Activated CD4-positive, CD25-positive, alpha-beta regulatory T cell treated with anti-CD3 and anti-CD28 coated beads, Interleukin-2, amount 50 U/mL, for 16 hours (primary cell): ENCODE measurements around the gene WRAP53.

Experiments
- DNase-seq: peaks from one replicate; pipeline ENCODE4 v3.0.0-alpha.2; 2020; ENCODE audit warnings: low read depth, low spot score

Gene WRAP53

GRCh38 chr17:7707858-7708750 is 19.8 kb downstream of the WRAP53 start:
- no peak for DNase-seq

GRCh38 chr17:7709031-7709430 is 20.8 kb downstream of the WRAP53 start:
- no peak for DNase-seq

- no peak for DNase-seq
Measured at GRCh38 chr17:7710301-7710700, 22.0 kb downstream of the WRAP53 start.

GRCh38 chr17:7711051-7711755 is 22.9 kb downstream of the WRAP53 start:
- DNase-seq: no peak

GRCh38 chr17:7712111-7712771 is 24.0 kb downstream of the WRAP53 start:
- no peak for DNase-seq

GRCh38 chr17:7713782-7714181 is 25.5 kb downstream of the WRAP53 start:
- DNase-seq: no peak

- DNase-seq: no peak
Measured at GRCh38 chr17:7714721-7715594, 26.7 kb downstream of the WRAP53 start.

GRCh38 chr17:7715936-7716886 is 27.9 kb downstream of the WRAP53 start:
- DNase-seq: no peak

GRCh38 chr17:7716901-7717755 is 28.9 kb downstream of the WRAP53 start, which contains the start of gene DNAH2:
Gene DNAH2 (plus strand): TSS chr17:7717744. CDS start chr17:7719735, 1,991 bp downstream.
- DNase-seq: no peak

- no peak for DNase-seq
Measured at GRCh38 chr17:7717756-7718350, 29.6 kb downstream of the WRAP53 start.

GRCh38 chr17:7719661-7720060 is 31.4 kb downstream of the WRAP53 start:
- DNase-seq: no peak

GRCh38 chr17:7720125-7720524 is 31.8 kb downstream of the WRAP53 start:
- DNase-seq: no peak

- no peak for DNase-seq
Measured at GRCh38 chr17:7721612-7722011, 33.3 kb downstream of the WRAP53 start.

- no peak for DNase-seq
Measured at GRCh38 chr17:7727886-7728285, 39.6 kb downstream of the WRAP53 start.

GRCh38 chr17:7729816-7730215 is 41.5 kb downstream of the WRAP53 start:
- no peak for DNase-seq

GRCh38 chr17:7732981-7733539 is 44.8 kb downstream of the WRAP53 start:
- no peak for DNase-seq

GRCh38 chr17:7737601-7738000 is 49.3 kb downstream of the WRAP53 start:
- DNase-seq: no peak

GRCh38 chr17:7739746-7740145 is 51.5 kb downstream of the WRAP53 start:
- no peak for DNase-seq
